Measurements from ENCODE around the gene PPBP. TPM values are rescaled to one million over a fixed set of nuclear protein-coding genes. Genes with fewer than 3 reads are reported as not detected.

The PPBP gene, protein sequence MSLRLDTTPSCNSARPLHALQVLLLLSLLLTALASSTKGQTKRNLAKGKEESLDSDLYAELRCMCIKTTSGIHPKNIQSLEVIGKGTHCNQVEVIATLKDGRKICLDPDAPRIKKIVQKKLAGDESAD
- 0.49 TPM in 1 of 2 replicates, not detected in the other for total RNA-seq

GRCh38 chr4:73988061-73988460, at the start of gene PPBP:
TSS of gene PPBP (minus strand) at chr4:73988190. CDS start at chr4:73988103, 87 bp downstream.

DNA sequence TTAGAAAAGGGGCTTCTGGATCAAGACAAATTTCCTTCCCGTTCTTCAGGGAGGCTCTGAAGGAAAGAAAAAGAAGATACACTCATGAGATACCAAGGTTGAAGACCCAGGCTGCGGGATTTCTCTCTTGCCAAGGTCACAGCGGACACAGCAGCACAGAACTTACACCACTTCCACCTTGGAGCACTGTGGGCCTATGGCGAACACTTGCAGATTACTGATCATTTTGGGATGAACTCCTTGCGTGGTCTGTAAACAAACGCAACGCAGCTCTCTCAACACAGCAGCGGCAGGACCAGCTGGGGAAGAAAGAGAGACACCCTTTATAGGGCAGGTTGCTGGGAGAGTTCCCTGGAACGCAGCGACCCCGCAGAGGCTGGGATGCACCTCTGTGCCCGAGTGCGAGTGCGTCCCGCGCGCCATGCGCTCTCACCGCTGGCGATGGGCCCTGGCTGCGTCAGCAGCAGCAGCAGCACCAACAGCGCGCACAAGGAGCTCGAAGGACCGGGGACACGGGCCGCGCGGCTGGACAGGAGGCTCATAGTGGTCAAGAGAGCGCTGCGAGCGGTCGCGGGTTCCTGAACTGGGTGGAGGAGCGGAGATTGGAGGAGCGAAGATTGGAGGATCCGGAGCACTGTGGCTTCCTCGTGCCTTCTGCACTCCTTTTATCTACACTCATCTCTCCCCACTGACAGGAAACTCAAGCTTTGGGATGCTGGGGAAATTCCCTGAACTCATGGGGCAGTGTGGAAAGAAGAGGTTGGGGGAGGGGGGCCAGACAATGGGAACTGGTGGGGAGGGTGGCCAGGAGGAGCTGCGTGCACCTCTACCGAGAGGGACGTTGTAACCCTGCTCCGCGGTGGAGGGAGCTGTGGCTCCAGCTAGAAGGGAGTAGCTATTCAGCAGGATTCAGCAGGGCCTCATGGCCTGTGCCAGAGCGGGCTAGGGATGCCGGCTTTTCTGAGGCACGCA, 10.3 kb upstream of the PPBP start, which contains the start of gene CXCL5:
Gene CXCL5 (minus strand): TSS at position 638 of the 972 bp plus-strand sequence. CDS start 96 bp downstream, at position 542.

Other genes with a start within 250 kb of the PPBP start
- 11.3 and 15.8 TPM in 2 replicates for gene CXCL8, start 247.6 kb downstream of the PPBP start, total RNA-seq
- 0.08 and 0.65 TPM in 2 replicates for gene CXCL6, start 151.5 kb downstream of the PPBP start, total RNA-seq
- not detected in 2 replicates for gene PF4V1, start 134.9 kb downstream of the PPBP start, total RNA-seq
- gene CXCL1, start 118.8 kb downstream of the PPBP start, total RNA-seq = 104 and 131 TPM in 2 replicates
- gene PF4, start 6.2 kb downstream of the PPBP start, total RNA-seq = not detected in 2 replicates
- gene CXCL5, start 10.5 kb upstream of the PPBP start, total RNA-seq = 20.4 and 48.7 TPM in 2 replicates
- gene CXCL3, start 50.5 kb upstream of the PPBP start, total RNA-seq = 42.0 and 156 TPM in 2 replicates
- gene CXCL2, start 111.0 kb upstream of the PPBP start, total RNA-seq = 23.7 and 44.9 TPM in 2 replicates
- gene MTHFD2L, start 169.9 kb upstream of the PPBP start, total RNA-seq = 17.2 and 25.2 TPM in 2 replicates

Measured in hair follicular keratinocyte (primary cell).